ENCODE measurements around the gene KRT74.

KRT74 gene

GRCh38 chr12:52573743-52574142 is at the start of gene KRT74:
TSS of gene KRT74 (minus strand) at chr12:52573843. CDS start at chr12:52573777, 66 bp downstream.
- DNase-seq, result no peak

DNA sequence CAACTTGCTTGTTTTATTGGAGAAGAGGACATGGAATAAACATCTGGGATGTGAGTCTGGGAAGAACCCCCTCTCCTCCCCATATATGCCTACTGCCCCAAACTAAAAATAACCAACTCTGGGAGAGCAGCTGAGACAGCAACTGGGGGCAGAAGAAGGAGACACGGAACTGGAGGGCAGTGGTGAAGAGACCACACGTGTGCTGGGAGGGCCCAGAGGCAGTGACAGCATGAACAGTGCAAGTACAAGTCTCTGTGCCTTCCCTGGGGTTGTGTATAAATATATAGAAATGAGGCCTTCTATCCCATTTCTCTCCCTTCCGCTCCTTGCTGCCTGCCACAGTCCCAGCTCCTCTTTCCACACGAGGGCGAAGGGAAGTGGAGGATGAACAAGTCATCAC is 48.7 kb upstream of the KRT74 start:
- DNase-seq, result no peak

GRCh38 chr12:52618866-52619265 is 45.2 kb upstream of the KRT74 start:
- no peak for DNase-seq

DNA sequence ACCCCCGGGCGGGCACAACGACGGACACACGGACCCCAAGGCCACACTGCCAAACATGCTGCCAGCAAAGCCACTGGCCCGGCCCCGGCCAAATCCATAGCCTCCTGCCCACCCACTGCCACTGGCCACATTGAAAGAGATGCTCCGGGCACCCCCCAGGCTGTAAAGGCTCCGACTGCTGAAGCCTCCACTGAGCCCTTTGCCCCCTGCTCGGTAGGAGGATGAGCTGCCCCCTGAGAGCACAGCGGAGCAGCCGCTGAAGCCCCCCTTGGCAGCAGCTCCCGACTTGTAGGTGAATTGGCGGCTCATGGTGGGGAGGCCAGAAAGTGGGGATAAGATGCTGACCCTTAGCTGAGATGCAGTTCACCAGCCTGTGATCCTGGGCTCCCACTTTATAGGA is 44.6 kb upstream of the KRT74 start, which contains the start of gene KRT73:
Gene KRT73 (minus strand): TSS at position 344 of the 400 bp plus-strand sequence. CDS start 35 bp downstream, at position 309.
- no peak for DNase-seq

DNA sequence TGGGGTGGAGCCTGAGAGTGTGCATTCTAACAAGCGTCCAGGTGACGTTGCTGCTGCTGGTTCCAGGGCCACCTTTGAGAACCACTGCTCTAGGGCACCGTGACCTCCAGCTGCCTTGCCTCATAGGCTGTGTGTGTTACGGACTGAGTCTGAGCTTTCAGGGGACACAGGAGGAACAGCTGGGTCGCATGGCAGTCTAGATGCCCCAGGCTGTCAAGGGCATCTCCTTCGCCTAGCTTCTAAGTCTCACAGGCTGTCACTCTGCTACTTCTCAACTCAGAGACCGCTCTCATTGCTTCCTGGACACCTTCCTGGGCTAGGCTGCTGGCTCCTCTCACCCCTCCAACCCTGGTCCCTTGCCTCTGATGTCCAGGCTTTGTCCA is 43.8 kb upstream of the KRT74 start:
- no peak for DNase-seq

DNA sequence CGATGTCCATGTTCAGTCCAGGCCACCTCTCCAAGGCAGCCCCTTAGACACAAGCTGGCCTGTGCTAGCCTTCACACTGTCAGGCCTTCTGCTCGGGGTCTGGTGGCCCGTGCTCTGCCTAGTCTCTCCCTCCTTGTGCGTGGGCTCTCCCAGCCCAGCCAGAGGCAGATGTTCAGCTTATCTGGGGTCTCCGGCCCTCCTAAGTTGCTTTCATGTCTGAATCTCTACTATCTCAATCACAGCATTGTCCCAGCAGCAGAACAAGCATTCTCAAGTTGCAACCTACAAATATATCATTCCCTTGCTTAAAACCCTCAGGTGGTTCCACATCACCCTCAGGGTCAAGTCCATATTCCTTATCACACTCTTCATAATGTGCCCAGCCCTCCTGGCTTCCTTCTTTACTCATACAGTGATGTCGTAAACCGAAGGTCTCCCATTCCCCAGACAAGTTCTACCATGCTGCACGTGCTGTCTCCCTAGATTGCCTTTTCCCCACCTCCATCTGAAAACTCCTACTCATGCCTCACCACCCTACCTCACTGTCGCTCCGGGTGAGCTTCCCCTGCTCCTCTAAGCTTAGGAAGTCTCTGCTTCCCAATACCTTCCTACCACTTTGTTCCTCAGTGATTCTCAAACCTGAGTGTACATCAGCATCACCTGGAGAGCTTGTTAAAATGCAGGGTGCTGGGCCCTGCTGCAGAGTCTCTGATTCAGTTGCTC is 43.2 kb upstream of the KRT74 start:
- DNase-seq, result no peak

DNA sequence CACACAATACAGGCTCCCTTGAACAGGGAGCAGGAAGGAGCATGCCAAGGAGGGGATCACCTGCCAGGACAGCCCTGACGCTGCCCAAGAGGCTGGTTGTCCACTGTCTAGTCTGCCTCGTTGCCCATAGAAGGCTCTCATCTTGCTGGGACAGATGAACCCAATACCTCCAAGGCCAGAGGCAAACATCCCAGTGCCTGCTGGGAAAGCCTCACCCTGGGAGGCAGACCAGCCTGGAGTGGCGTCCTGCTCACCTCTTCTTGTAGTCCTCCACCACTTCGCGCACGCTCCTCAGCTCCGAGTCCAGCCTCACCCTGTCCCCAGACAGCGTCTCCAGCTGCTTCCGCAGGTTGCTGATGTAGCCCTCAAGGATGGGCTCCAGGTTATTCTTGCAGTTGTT is 42.3 kb upstream of the KRT74 start:
- DNase-seq, result no peak

DNA sequence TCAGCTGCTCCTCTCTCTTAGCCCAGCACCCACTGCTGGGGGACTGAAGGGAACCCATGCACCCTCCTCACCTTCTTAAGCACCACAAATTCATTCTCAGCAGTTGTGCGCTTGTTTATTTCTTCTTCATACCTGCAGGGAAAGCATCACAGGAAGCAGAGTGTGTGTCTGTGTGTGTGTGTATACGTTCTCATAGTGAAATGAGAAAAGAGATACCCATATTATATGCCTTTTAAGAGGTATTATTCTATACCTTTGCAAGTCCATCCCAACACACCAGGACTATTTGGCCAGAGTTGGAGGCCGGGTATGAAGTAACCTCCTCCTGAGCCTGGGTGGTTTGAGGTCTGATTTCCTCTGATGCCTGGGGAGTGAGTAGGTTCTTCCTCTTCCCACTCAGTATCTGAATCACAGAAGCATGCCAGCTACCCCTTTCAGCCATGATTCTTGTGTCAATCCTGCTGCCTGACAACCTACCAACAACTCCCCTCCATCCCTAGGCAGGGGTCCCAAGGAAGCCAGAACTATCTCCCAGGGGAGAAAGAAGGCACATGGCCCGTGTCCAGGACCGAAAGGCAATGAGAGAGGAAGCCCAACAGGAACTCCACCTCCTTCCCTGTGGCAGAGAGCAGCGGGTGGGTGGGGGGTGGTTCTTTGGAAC is 41.7 kb upstream of the KRT74 start:
- no peak for DNase-seq

GRCh38 chr12:52614381-52615207 is 41.0 kb upstream of the KRT74 start:
- DNase-seq, result no peak

DNA sequence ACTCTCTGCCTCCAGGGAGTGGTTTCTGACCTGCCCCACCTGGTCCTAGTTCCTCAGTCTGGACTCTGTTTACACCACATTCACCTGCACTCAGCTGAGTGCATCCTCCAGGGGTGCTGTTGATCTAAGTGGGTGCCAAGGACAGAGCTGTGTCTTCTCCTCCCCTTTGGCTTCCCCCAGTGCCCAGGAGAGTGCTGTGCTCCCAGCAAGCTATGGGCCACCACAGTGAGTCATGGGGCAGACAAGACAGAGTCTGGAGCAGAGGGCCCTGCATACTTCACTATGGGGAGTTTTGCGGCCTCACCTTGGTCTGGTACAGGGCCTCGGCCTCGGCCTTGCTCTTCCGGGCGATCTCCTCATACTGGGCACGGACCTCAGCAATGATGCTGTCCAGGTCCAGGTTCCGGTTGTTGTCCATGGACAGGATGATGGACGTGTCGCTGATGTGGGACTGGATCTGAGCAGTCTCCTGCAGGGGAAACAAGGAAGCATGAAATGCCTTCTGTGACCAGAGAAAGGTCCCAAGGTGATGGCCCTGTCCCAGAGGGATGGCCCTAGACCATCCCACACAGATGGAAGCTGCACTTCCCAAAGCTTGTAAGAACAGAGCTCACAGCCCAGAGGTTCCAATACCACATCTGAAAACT is 39.9 kb upstream of the KRT74 start:
- no peak for DNase-seq

DNA sequence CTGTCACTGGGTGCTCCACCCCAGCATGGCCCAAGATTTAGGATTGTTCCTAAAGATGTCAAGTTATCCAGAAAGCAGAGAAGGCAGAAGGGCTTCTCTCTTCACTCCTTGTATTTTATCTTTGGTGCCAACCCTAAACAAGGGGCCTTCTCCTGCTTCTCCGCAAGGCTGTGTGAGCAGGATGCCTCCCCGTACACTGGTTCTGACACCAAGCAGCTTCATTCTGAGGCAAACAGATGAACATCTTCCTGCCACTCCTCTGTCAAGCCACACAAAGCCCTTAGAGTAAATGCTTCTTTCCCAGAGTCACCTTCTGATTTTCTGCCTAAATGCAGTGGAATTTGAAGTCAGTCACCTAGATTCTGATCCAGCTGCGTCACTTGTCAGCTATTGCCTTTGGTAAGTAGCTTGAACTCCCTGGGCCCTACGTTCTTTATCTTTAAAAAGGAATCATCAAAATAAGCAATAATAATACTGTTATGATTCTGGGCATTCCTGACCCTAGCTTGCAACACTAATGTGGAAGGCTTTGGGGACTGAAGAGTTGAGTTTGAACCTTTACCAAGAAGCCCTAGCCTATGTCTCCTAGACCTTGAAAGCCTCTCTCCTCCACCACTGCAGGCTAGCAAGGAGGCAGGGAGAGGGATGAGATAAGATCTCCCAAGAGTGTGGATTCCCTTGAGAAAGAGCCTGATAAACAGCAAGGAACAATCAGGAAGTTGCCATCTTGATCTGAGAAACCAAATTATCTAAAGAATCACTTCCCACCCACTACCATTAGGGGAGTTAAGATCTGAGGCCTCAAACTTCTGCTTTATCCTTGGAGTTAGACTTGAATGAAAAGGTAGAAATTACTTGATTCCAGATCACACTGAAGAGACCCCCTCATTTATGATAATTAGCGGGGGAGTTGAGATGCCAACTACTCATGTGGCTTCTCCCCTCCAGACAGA is 39.1 kb upstream of the KRT74 start:
- no peak for DNase-seq

- DNase-seq, result no peak
Measured at GRCh38 chr12:52611080-52611468, 37.4 kb upstream of the KRT74 start.

DNA sequence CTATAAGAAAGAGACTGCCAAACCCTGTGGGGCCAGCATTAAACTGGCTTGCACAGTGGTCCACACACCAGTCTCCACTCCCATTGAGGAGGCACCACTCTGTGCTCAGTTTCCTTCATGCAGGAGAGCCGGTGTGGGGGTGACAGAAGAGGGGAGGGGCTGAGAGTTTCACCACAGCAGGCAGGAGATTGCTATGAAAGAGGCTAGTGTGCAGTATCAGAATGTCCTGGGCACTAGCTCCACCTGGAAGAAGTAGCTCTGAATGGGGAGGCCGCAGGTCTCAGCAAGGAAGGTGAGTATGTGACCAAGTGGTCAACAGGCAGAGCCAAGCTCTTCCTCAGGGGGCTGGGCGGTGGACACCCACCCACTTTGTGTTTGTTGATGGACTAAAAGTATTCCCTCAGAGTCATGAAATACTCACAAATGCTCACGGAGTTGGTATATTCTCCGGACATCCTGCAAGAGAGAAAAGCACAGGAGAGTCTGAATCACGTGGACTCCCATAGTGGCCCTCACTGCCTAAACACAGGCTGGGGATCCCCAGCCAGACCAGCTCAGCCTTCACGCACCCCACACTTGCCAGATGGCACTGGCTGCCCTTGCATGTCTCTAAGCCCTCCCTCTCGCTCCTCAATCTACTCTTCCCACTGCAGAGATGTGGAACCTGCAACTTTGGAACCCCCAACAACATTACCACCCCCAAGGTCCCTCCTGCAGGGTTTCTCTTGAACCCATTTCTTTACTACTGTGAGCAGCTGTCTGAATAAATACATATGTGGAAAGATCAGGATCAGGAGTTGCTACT is 35.4 kb upstream of the KRT74 start:
- DNase-seq, result no peak

GRCh38 chr12:52608161-52608560 is 34.5 kb upstream of the KRT74 start:
- no peak for DNase-seq

GRCh38 chr12:52607314-52607713 is 33.7 kb upstream of the KRT74 start:
- no peak for DNase-seq

DNA sequence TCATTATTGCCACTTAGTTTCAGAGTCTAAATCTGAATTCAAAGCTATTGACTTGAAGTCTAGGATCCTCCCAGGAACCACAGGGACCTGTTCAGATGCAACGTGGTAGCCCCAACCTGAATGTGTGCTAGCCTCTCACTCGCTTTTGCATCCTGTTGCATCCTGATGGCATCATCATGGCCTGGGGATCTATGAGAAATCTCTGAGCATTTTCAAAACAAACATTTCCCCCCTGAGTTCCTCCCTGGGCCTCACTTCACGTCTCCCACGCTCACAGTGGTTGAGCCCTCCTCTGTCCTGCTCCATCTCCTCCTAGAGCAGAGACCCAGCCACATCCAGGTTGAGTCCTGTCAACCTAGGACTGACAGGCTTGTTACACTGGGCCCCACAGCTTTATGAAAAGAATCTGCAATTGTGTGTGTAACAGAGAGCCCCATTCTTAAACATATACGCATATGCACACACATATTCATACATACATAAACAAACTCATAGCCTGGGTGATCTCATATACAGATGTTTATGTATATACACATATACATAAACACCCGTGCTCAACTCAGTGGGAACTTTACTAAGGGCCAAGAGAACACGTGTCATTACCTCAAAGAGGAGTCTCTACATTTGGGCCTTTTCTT is 33.1 kb upstream of the KRT74 start:
- no peak for DNase-seq

GRCh38 chr12:52606096-52606495 is 32.5 kb upstream of the KRT74 start:
- DNase-seq, result no peak

GRCh38 chr12:52605542-52605941 is 31.9 kb upstream of the KRT74 start:
- no peak for DNase-seq

GRCh38 chr12:52604859-52605258 is 31.2 kb upstream of the KRT74 start:
- DNase-seq, result no peak

DNA sequence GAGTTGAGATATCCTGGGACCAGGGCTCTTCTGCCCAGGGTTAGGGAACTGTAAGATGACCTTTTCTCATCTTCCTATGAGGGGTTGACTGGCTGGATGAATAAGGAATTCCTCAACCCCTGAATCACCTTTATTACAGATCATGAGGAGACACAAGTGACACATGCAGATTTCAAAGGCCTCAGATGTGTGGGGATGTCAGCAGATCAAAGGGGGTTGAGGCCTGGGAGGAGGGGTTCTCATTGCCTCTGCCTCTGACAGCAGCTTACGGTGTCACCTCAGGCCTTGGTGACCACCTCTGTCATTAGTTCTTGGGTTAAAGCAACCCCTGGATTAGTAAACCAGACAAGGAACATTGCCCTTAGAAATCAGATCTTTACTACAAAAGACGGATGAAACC is 29.7 kb upstream of the KRT74 start:
- no peak for DNase-seq

- no peak for DNase-seq
Measured at GRCh38 chr12:52602552-52602951, 28.9 kb upstream of the KRT74 start.
